A549 (cell line): ENCODE results near the gene SERHL2. TPM values are rescaled to one million over a fixed set of nuclear protein-coding genes. Genes with fewer than 3 reads are reported as not detected.

ENCODE experiments used
- ATAC-seq, 2 experiments: fragments of 200-7000 bp in 1 of 2; fragments of >200 bp in 1 of 2; cut with Nextera tagmentation in 1 of 2; cut with Tn5 transposase in 1 of 2; 3 replicates each; pipeline versions ENCODE4 v1.8.0 to v1.9.1; 2018 to 2020; ENCODE audit warnings: mild to moderate bottlenecking in 1 of 2, moderate library complexity in 1 of 2
- CTCF ChIA-PET: fragments of 300-600 bp; sonication (Branson Sonifier 250); formaldehyde crosslinking; extraction: SDS; loops from one replicate; lab custom pipeline; 2021; ENCODE audit warnings: antibody characterized with exemption, inconsistent platforms; lab: Yijun Ruan, JAX
- POLR2A ChIA-PET: fragments of 350-600 bp; formaldehyde crosslinking; extraction: SDS; loops from one replicate; lab custom pipeline; 2021; ENCODE audit warnings: antibody characterized with exemption, inconsistent platforms; lab: Yijun Ruan, JAX
- DNase-seq, 2 experiments: peaks; one replicate each; pipeline versions ENCODE4 v3.0.0 to v3.0.0-alpha.2; 2011 to 2016; ENCODE audit warnings: low read depth in 1 of 2, low spot score in 1 of 2
- FAIRE-seq: peaks from 2 replicates; lab custom pipeline; 2011; peaks lifted over from hg19 to GRCh38; lab: Jason Lieb, UNC
- H3K27ac ChIP-seq, 2 experiments: fragments of >200 bp; sonication (Bioruptor Twin); formaldehyde crosslinking; 3 replicates each; pipeline ENCODE4 v1.5.1; 2016 to 2017
- H3K4me1 ChIP-seq: fragments of >200 bp; sonication (Bioruptor Twin); formaldehyde crosslinking; 3 replicates; pipeline ENCODE4 v1.6.1; 2016
- H3K4me2 ChIP-seq: fragments of >200 bp; sonication (Bioruptor Twin); formaldehyde crosslinking; 3 replicates; pipeline ENCODE4 v1.6.1; 2016
- H3K4me3 ChIP-seq: fragments of >200 bp; sonication (Bioruptor Twin); formaldehyde crosslinking; 3 replicates; pipeline ENCODE4 v1.5.1; 2016
- H3K9me3 ChIP-seq: fragments of >200 bp; sonication (Bioruptor Twin); formaldehyde crosslinking; 3 replicates; pipeline ENCODE4 v1.6.1; 2016
- ATOH8 ChIP-seq: fragments of 250-450 bp; sonication (Bioruptor Pico); IDR thresholded peaks from 2 replicates; pipeline ENCODE4 v1.5.0; 2020; ENCODE audit warnings: low read depth, mild to moderate bottlenecking, moderate library complexity
- BHLHE40 ChIP-seq: IDR thresholded peaks from 2 replicates; pipeline ENCODE4 v1.6.1; 2012; ENCODE audit warnings: low read depth, low read length, inconsistent platforms
- CEBPB ChIP-seq, 2 experiments: fragments of >200 bp in 1 of 2; sonication (Bioruptor Twin) in 1 of 2; formaldehyde crosslinking in 1 of 2; IDR thresholded peaks; 2 replicates each; pipeline ENCODE4 v1.6.1; 2012 to 2016
- CHD2 ChIP-seq: fragments of 150-350 bp; IDR thresholded peaks from 2 replicates; pipeline ENCODE4 v1.6.1; 2014; ENCODE audit warnings: low read length; ENCODE audit not compliant: partially characterized antibody
- CHD4 ChIP-seq: fragments of 200-600 bp; sonication (generic); IDR thresholded peaks from 2 replicates; pipeline ENCODE4 v1.6.1; 2016; ENCODE audit warnings: antibody characterized with exemption, mild to moderate bottlenecking, borderline replicate concordance
- CTCF ChIP-seq: fragments of >200 bp; sonication (Bioruptor Twin); formaldehyde crosslinking; IDR thresholded peaks from 3 replicates; pipeline ENCODE4 v1.5.1; 2016
- E2F6 ChIP-seq: IDR thresholded peaks from 2 replicates; pipeline ENCODE4 v1.6.1; 2012; ENCODE audit warnings: low read depth, borderline replicate concordance
- EHF ChIP-seq: fragments of 250-450 bp; sonication (Bioruptor Pico); IDR thresholded peaks from 2 replicates; pipeline ENCODE4 v1.5.0; 2020; ENCODE audit warnings: mild to moderate bottlenecking
- EHMT2 ChIP-seq: fragments of 200-600 bp; sonication (generic); IDR thresholded peaks from 2 replicates; pipeline ENCODE4 v1.6.1; 2016; ENCODE audit warnings: antibody characterized with exemption, low read depth, mild to moderate bottlenecking, moderate library complexity
- FOXS1 ChIP-seq: fragments of 250-450 bp; sonication (Bioruptor Pico); IDR thresholded peaks from 2 replicates; pipeline ENCODE4 v1.5.0; 2020; ENCODE audit warnings: mild to moderate bottlenecking, moderate library complexity
- GATA3 ChIP-seq: IDR thresholded peaks from 2 replicates; pipeline ENCODE4 v1.6.1; 2012; ENCODE audit warnings: borderline replicate concordance
- HDAC2 ChIP-seq: fragments of 200-600 bp; sonication (generic); IDR thresholded peaks from 2 replicates; pipeline ENCODE4 v1.6.1; 2016
- HES2 ChIP-seq: fragments of >200 bp; sonication (Bioruptor Twin); formaldehyde crosslinking; IDR thresholded peaks from 2 replicates; pipeline ENCODE4 v1.6.1; 2016
- KDM1A ChIP-seq: fragments of 200-600 bp; sonication (generic); IDR thresholded peaks from 2 replicates; pipeline ENCODE4 v1.6.1; 2016; ENCODE audit warnings: low read depth, mild to moderate bottlenecking
- MAFK ChIP-seq: fragments of 450-650 bp; IDR thresholded peaks from 2 replicates; pipeline ENCODE4 v1.6.1; 2014; ENCODE audit not compliant: partially characterized antibody
- PHF8 ChIP-seq: fragments of 200-600 bp; sonication (generic); IDR thresholded peaks from 2 replicates; pipeline ENCODE4 v1.6.1; 2016; ENCODE audit warnings: low read depth, mild to moderate bottlenecking, antibody characterized with exemption, moderate library complexity, borderline replicate concordance
- POLR2A ChIP-seq: IDR thresholded peaks from 2 replicates; pipeline ENCODE4 v1.6.1; 2012; ENCODE audit warnings: mild to moderate bottlenecking, low read length
- REST ChIP-seq: fragments of 200-600 bp; sonication (generic); IDR thresholded peaks from 2 replicates; pipeline ENCODE4 v1.6.1; 2016; ENCODE audit warnings: antibody characterized with exemption, mild to moderate bottlenecking, moderate library complexity
- RNF2 ChIP-seq: fragments of 200-600 bp; sonication (generic); IDR thresholded peaks from 2 replicates; pipeline ENCODE4 v1.6.1; 2016; ENCODE audit warnings: low read depth, mild to moderate bottlenecking, antibody characterized with exemption, moderate library complexity, borderline replicate concordance
- TP53 ChIP-seq: fragments of 250-450 bp; sonication (Bioruptor Pico); IDR thresholded peaks from 2 replicates; pipeline ENCODE4 v1.5.0; 2021; ENCODE audit warnings: mild to moderate bottlenecking, moderate library complexity
- USF2 ChIP-seq: fragments of 450-650 bp; IDR thresholded peaks from 2 replicates; pipeline ENCODE4 v1.6.1; 2014; ENCODE audit warnings: antibody characterized with exemption
- ZFP36 ChIP-seq: fragments of 450-650 bp; IDR thresholded peaks from 2 replicates; pipeline ENCODE4 v1.6.1; 2014; ENCODE audit warnings: borderline replicate concordance; ENCODE audit not compliant: partially characterized antibody
- WGBS: methylation state at CpG from one replicate; pipeline ENCODE4 v1.1.6; 2017; ENCODE audit errors: missing lambda C conversion rate; 5-methylcytosine and 5-hydroxymethylcytosine counted together
- polyA plus RNA-seq, 4 experiments: library from polyadenylated mRNA; depleted of rRNA in 3 of 4; stranded (reverse); fragments of >200 nt; fragmentation: RNase III in 1 of 4; extraction: RNeasy Plus Mini Kit Qiagen cat#74134 plus additional on column Dnase treatment in 1 of 4; gene quantifications; 2 replicates in 3 of 4; 3 replicates in 1 of 4; pipeline ENCODE4 v1.2.3, GENCODE V29; 2011 to 2017

SERHL2 gene
- polyA plus RNA-seq, 2 of the 4 experiments (the other 2 are of a cell fraction), result 0.14 to 0.21 TPM

GRCh38 chr22:42612336-42612735 is 58.6 kb downstream of the SERHL2 start (continued):
- TF ChIP-seq ATOH8, result no peak
- TF ChIP-seq, all 56 proteins: peak for 0

- ATAC-seq (no peak), DNase-seq (no peak), FAIRE-seq (no peak)
- ChIA-PET CTCF (interaction anchor here (1.3 kb wide), 1 partner anchor 253 kb away, joined by 4 read pairs; no protein-coding TSS in a partner anchor), POLR2A (interaction anchor here (1.4 to 1.9 kb wide), 2 partner anchors 11 to 14 kb away, joined by 5 to 6 read pairs; no protein-coding TSS in a partner anchor)
- Histone ChIP-seq H3K4me1 (peaks cover 31% of the 10 kb centered on the region), H3K27ac (peak overlapping the region; percentile 91 to 98), H3K9me3 (no peaks in the 10 kb centered on the region), H3K4me3 (peak overlapping the region; percentile 93), H3K4me2 (peak overlapping the region; percentile 96)
- 5% methylated on average over 10 of the region's 10 CpGs for WGBS
- TF ChIP-seq MAFK (no peak), HES2 (no peak), KDM1A (no peak), CTCF (no peak), ZFP36 (no peak)
These were observed 60.1 kb downstream of the SERHL2 start for GRCh38 chr22:42613872-42614301.

- peak within 1 kb of the TSS; percentile 93 for H3K4me3 ChIP-seq
- ChIA-PET POLR2A (interaction anchor here (0.6 to 2.0 kb wide), 10 partner anchors 12 to 476 kb away, joined by 3 to 13 read pairs (median 4); partner anchors contain the start of genes CYB5R3 and PACSIN2), CTCF (interaction anchor here (1.3 to 2.0 kb wide), 2 partner anchors 253 kb away, joined by 4 to 7 read pairs; no protein-coding TSS in a partner anchor)
- peaks cover 25% of the 10 kb centered on the region for H3K4me1 ChIP-seq
- no peak for FAIRE-seq
- peak; percentile 81 to 97 for DNase-seq
- no peaks in the 10 kb centered on the region for H3K9me3 ChIP-seq
- 1% methylated on average over 11 of the region's 85 CpGs for WGBS
- H3K4me2 ChIP-seq, result peak within 1 kb of the TSS; percentile 96
- peak within 1 kb of the TSS; percentile 91 to 98 for H3K27ac ChIP-seq
- ATAC-seq, result peak; percentile 83 to 84
- TF ChIP-seq USF2 (no peak), FOXS1 (no peak), CHD2 (peak; percentile 97), BHLHE40 (no peak), RNF2 (no peak), EHMT2 (no peak), HDAC2 (no peak), TP53 (peak; percentile 17; the same call in 1 of the 2 replicates), POLR2A (0 out of 2 replicates have a peak, but pooled peaks have one; percentile 31), PHF8 (peak; percentile 69; the same call in 1 of the 2 replicates), E2F6 (no peak), GATA3 (no peak), CEBPB (IDR thresholded peaks at IDR 0.05) (no peak), CTCF (no peak), CHD4 (no peak), EHF (no peak), REST (peak; percentile 93)
These were observed 60.7 kb downstream of the SERHL2 start, which contains the start of gene POLDIP3 for GRCh38 chr22:42614312-42615091. POLDIP3 (minus strand) TSS chr22:42614883; CDS start chr22:42614857, 26 bp downstream.
